ENCODE data around the gene CAND1.

CAND1 gene

DNA sequence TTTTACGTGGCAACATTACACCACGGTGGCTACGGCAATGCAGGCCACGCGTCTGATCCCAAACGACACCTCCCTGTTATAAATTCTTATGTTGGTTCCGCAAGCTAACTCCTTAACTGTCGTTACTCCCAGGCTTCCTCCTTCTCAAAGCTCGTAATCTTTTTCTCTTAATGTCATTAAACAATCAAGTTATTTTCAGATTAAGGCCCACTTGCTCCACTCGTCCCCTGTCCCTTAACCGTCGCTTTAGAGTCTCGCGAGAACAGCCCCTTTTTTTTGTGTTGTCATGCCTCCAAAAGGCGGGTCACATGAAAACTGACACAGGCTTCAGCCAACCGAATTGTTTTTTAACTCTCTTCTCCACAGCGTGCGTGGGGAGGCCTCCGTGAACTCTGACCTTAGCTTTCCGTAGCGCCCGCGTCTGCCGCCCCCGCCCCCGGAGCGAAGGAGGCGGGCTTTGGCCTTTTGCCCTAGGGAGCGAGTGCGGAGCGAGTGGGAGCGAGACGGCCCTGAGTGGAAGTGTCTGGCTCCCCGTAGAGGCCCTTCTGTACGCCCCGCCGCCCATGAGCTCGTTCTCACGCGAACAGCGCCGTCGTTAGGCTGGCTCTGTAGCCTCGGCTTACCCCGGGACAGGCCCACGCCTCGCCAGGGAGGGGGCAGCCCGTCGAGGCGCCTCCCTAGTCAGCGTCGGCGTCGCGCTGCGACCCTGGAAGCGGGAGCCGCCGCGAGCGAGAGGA is at the start of gene CAND1:
Gene CAND1, plus strand, starts transcription at position 463 of the 737 bp plus-strand sequence. CDS start 360 bp downstream, outside the sequence.
- DNase-seq: peak; percentile 98

DNA sequence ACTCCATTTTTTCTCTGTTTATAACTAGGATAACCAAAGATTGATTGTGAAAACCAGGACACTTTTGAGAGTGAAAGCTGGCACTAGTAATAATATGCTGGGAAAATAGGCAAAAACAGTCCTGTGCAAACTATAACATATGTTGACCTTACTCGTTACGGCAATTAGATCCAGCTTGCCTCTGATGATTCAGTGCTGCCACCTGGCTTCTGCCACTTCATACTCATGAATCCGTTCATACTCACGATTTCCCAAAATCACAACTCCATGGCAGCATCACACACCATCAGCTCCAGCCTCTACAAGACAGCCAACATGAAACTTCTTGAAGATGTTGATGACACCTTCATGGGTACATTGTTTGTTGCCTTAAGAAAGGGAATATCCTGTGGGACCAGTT is 49.1 kb upstream of the CAND1 start:
- peak; percentile 54 for DNase-seq

DNA sequence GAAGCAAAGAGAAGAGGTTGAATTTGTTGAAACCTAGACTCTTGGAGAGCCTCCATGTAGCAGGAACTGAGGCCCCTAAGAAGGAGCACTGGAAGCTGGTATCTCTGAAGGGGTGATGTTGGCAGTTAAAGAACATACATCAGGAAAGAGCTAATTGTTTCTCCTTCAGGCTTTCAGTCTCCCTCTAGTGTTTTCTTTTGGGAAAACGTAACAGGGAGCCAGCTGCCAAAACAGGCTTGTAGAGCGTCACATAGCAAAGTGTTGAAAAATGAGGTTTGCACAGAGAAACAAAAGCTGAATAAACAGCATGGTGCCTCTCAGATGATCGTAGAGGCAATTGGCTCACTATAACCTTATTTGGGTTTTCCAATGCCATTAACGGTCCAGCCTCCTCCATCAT is 46.9 kb upstream of the CAND1 start:
- peak; percentile 52 for DNase-seq

DNA sequence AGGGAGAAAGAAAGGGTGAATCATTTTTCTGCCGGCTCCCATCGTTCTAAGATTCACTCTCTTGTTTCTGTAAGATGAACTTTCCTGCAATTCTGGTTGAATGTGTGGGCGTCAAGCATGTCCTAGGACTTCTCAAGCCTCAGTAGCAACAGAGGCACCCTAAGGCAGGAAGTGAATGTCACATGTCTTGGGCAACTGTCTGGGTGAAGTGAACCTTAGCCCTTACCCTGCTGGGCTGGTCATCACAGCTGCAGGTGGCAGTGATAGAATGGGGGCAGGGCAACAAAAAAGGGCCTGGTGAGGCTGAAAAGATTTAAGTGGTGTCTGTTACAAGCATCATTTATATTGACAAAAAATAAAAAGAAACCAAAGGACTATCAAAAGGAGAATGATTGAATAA is 45.9 kb upstream of the CAND1 start:
- no peak for DNase-seq

DNA sequence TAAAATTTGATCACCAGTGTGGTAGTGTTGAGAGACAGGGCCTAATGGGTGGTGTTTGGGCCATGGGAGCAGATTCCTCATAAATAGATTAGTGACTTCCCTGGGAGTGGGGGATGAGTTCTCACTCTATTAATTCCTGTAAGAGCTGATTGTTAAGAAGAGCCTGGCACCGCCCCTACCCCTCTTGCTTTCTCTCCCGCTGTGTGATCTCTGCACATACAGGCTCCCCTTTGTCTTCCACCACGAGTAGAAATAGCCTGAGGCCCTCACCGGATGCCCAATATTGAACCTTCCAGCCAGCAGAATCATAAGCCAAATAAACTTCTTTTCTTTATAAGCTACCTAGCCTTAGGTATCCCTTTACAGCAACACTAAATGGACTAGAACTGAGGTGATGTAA is 31.9 kb upstream of the CAND1 start:
- DNase-seq: no peak

DNA sequence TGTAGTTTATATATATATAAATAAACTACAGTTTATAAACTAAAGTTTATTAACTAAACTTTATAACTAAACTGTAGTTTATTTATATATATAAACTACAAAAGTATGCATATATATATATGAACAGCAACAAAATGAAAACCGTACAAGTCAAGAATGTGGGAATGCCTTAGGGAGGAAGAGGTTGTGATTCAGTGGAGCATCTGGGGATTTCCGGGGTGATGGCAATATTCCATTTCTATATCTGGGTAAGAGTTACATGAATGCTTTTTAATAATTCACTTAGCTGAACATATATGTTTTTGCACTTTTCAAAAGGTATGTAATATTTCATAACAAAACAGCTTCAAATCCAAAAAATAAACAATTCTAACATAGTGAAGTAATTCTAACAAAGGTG is 30.1 kb upstream of the CAND1 start:
- no peak for DNase-seq

DNA sequence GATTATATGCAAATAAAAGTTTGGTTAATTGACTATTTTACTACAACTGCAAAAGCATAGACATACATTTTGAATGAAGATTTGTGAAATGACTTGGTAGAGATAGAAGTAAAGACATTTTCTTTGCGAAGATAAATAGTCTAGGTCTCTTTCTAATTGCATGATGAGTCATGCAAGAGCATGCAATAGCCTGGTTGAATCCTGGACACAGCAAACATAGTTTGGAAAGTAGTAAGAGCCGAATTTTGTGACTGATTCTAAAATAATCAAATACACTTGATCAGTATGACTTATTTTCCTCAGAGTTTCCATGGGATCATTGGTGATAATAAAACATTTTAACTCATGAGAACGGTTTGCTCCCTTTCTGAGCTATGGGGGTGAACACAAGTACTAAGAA is 27.7 kb upstream of the CAND1 start:
- DNase-seq: no peak

DNA sequence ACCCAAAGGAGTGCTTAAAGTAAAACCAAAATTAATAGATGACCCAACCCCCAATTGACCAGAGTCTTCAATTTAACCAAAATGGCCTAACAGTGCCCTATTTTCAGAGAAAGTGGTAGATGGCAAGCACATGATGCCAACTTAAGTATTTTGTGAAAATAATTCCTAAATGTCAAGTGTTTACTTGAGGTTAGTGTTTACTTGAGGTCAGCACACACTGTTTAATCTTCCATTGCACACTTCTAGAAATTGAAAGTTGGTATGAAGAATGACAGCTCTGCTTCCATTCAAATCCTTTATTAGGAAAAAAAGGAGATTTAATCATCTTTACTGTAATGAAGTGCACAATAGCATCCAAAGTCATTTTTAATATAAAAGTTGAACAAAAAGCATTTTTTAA is 25.9 kb upstream of the CAND1 start:
- DNase-seq: no peak

DNA sequence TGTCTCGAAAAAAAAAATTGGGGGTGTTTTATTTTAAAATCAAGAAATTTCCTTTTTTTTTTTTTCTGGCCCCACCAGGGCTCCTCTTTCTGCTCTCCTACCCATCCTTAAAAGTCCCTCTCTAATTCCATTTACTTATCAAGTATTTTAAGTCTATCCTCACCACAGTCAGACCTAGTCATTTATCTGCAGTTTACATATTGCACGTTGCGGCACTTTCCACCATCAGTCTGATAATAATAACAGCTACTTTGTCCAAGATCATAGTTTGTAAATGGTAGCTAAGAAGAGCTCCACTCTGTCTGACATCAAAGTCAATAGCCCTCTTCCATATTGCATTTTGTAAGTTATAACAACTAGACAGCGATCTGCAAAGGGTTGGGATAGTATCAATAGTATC is 23.6 kb upstream of the CAND1 start:
- no peak for DNase-seq

DNA sequence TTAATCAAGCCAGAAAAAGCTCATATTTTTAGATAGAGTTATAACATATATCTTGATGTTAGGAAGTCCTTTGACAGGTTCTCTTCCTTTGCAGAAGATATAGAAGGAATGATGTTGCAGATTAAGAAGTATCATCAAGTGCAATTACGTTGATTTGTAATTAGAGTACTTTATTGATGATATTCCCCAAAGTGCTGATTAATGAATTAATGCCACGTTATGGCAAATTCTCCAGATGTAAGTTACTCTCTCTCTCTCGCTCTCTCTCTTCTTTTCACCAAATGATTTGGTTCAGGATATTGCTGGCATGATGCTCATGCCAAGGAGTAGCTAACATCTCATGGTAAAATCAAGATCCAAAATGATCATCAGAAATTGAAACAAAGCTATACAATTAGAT is 18.1 kb upstream of the CAND1 start:
- DNase-seq: no peak

DNA sequence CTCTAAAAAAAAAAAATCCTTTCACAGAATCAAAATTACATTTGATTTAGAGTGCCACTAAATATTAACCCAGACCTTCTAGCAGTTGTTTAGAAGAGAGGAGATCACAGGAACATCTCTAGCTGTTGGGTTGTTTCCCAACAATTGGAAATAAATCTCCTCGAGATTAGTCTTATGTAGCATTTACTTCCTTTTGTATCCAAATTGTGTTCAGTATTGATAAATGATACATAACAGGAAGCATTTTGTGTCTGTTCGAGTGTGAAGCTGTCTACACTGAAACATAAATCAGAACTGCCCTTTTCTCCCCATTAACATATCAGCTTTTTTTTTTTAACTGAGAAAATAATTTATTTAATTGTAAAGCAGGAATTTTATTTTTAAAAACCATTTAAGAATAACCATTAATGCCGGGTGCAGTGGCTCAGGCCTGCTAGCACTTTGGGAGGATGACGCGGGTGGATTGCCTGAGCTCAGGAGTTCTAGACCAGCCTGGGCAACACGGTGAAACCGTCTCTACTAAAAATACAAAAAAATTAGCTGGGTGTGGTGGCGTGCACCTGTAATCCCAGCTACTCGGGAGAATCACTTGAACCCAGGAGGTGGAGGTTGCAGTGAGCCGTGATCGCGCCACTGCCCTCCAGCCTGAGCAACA is 14.7 kb upstream of the CAND1 start:
- no peak for DNase-seq

DNA sequence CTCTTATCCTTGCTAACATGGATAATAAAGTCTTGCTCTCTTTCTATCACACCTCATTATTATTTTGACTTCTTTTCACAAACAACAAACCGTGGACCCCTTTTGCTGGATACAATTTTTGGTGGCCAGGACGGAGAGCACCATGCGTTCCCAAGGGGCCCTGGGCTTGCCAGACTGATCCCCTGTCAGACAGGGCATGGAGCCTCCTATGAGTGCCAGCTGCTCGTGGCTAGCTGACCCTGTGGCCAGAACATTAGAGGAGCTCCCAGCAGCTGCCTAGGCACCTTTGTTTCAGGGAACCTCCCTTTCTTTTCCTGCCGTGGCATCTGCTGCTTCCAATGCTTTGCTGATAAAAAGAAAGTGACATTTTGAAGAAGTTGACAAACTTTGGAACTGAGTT is 12.5 kb upstream of the CAND1 start:
- DNase-seq: no peak

DNA sequence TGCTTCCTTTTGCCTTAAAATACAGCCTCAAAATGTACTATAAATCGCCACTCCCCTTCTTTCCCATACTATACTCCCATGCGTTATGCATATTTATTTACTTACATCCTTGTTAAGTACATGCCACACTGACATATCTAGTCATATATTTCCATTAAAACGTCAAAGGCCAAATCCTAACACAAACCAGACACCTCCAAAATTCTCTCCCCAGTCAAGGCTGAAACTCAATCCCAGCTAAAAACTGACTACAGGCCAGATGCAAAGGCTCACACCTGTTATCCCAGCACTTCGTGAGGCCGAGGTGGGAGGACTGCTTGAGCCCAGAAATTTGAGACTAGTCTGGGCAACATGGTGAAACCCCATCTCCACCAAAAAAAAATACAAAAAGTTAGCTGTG is 5.7 kb upstream of the CAND1 start:
- DNase-seq: no peak

DNA sequence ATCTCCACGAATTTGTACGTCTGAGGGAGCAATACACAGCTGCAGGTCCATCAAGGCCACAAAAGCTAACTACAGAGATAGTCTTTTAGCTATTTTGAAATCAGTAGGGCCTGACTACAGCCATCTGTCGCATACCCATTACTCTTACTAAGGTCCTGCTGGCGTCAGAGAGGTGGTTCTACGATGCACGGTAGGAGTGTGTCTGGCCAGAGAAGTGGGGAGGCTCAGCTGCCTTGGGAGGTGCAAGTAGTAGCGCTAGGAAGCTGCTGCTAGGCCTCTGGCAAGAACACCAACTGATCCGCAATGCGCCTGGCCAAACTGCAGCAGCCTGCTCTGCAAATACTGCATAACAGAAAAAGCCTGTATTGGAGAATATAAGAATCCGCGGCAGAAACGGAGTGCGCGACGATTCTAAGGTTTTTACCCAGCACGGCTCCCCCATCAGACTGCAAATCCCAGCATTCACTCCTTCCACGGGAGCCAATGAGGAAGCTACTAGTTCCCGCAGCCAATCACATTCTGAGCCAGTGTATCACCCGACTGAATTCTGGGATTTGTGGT is 743 bp upstream of the CAND1 start:
- peak; percentile 98 for DNase-seq

DNA sequence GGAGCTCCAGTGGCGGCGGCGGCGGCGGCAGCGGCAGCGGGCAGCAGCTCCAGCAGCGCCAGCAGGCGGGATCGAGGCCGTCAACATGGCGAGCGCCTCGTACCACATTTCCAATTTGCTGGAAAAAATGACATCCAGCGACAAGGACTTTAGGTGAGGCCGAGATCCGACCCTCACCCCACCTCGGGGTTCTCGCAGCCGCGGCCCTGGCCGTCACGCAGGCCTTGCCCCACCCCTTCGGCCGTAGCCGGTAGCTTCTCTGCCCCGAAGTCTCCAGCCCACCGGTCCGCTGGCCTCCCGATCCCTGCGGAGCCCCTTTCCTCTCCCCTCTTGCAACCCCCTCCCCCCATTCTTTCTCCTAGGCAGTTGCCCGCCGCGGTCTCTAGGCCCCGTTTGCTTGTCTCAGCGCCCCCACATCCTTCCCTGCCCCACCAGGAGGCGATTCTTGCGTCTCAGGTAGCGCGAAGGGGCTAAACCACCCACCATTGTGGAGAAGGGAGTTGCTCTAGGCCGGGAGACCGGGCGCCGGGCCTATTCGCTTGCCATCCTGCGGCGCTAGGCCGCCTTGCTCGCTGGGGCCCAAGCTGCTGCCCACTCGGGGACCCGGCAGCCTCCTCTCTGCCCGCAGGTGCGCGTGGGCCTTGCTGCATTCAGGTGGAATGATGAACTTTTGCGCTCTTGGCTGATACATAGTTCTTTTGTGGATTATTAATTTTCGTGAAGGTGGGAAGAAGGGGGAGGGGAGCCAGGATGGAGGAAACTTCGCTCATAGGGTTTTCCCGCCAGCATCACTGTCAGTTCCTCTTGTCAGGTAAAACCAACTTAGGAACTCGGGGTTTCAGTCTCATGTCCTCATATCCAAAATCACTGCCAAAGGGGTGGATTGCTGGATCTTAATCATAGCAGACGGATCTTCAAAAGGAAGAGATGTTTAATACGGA is 745 bp downstream of the CAND1 start:
- peak; percentile 66 for DNase-seq

DNA sequence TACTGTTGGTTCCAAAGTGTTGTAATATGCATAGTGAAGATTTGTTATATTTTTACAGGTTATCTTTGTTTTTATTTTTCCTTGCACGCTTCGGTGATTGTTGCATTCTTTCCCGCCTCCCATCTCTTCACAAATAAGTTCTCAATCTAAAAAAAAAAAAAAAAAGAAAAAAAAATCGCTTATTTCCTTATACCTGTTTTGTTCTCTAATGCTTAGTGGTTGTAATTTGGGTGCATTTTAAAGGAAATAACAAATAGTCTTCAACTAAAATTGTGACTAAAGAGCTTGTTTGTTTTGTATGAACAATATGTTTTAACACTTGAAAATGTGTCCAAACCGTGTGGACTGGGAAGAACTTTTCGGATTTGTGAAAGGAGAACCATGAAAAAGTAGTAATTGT is 1.5 kb downstream of the CAND1 start:
- DNase-seq: no peak

DNA sequence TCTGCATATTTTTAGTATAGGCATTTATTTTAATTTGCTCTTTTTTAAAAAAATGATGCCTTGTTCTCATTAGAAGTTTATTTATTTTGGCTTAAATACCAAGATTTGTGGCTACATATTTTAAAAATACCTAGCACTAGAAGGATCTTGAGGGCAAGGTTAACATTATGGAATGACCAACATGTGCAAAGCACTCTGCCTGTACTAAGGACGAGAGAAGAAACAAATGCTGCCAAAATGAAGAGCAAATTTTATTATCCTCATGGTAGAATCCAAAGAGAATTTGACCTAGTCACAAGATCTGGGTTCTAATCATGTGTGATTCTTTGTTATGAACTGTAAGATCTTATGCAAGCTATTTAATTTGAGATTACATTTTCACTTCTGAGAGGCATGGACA is 2.8 kb downstream of the CAND1 start:
- no peak for DNase-seq

DNA sequence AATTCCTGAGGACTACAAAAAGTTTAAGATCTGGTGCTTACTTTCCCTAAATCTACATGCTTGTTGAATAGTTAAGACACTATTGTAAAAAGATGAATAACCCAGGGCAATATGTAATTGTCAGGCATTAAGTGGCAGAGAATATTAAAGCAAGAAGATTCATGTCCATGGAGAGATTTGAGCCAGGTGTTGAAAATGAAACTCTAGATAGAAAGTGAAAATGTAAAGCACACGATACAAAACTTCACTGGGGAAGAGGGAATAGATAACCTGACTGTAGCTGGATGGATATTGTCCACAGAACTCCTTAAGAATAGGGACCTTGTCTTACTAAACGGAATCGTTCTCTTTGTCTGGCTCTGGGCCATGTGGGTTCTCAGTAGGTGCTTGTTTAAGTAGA is 5.0 kb downstream of the CAND1 start:
- DNase-seq: no peak

DNA sequence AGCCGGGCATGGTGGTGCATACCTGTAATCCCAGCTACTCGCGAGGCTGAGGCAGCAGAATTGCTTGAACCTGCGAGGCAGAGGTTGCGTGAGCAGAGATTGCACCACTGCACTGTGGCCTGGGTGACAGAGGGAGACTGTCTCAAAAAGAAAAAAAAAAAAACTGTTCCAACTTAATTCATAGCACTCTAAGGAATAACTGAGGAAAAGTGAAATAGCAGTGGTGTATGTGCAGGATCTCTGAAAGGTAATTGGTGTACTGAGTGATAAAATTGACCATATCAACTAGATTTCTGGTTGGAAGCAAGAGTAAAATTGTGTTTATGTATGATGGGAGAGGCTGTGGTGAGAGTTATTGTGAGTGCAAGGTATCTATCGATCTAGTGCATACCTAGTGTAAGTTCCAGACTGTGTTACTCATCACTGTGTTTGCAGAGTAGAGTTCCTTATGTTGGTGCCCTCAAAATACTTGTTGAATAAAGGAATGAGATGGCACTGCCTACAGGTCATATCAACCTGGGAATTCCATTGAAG is 6.3 kb downstream of the CAND1 start:
- DNase-seq: no peak

DNA sequence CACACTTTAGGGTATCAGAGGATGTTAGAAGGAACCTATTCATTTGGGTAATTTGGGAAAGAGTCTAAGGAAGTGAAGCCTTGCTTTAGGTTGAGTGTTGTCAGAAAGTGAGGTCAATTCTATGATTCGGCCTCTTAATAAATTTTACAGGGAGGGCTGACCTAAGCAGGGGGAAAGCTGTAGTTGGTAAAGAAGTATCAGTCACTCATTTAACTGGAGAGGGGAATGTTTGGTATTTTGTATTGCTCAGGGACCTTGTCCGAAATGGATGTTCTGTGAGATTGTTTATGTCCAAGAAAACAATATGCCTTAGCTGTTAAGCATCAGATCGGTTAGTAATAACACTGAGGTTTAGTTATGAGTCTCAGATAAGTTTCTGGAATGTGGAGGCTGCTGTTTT is 7.3 kb downstream of the CAND1 start:
- DNase-seq: no peak

DNA sequence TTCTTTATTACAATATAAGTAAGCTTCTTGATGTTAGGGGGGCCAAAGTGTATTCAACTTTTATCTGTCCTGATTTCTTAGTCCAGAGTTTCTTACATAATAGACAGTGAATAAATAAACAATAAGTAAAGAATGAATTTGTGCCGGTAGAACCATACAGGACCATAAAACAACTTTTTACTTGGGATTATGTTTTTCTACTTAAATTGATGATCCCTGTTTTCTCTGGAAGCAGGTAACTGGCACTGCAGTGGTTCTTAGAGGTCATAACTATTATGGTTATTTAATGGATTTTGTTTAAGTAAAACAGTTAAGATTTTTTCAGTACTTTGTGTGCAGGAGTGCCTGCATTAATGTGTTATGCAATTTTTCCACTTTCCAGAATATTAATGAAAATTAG is 10.5 kb downstream of the CAND1 start:
- DNase-seq: no peak

DNA sequence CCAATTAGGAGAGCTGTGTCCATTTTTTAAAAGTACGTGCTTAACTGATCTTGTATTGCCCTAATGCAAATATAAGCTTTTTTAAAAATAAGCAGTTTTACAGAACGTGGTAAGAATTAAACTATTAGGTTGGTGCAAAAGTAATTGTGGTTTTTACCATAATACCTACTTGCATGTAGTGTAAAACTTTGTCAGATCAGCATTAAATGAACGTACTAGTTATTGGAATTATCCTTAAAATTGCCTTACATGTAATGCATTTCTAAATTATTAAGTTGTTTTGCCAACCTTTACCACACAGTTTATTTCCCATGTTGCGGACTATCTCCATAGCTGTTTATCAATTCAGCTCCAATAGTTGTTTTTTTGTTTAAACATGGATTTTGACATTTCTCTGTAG is 10.9 kb downstream of the CAND1 start:
- DNase-seq: no peak

DNA sequence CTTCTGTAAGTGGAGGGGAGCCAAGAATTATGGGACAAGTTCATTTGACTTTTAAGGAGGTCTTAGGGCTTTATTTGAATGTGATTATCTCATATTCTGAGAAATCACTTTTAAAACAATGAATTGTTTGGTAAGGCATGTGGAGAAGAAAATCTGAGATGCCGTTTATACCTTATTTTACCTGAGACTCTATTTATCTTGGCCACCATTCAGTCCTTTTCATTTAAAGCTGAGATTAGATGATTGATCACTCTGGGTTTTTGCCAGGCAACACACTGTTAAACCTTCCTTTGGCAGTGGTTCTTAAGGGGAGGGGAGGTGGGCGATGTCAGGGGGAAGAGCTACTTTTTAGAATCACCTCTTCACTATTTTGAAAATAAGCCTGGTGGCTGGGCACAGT is 11.4 kb downstream of the CAND1 start:
- no peak for DNase-seq

Measured in NCI-H748 treated with DMSO at 0.1 percent for 48 hours (cell line).